ENCODE measurements around the gene ALDH3B2. TPM values are rescaled to one million over a fixed set of nuclear protein-coding genes. Genes with fewer than 3 reads are reported as not detected.

ALDH3B2 gene
- total and polyA plus RNA-seq, 2 donors (not counting 1 experiment from before 2014, with no cell fraction given), result 0.09 TPM; not detected in 1

GRCh38 chr11:67675058-67675747 is 780 bp upstream of the ALDH3B2 start:
- H3K4me1 ChIP-seq (ENCODE audit: control insufficient read depth in 2 of 2, insufficient read depth in 2 of 2, low read length in 2 of 2), result no peaks in the 10 kb centered on the region
- H4K20me1 ChIP-seq (ENCODE audit: control insufficient read depth, insufficient read depth, low read length, poor library complexity, severe bottlenecking), result no peaks in the 10 kb centered on the region
- H3K27ac Mint-ChIP-seq, result no peak overlapping the region
- no peak overlapping the region for H3K4me2 ChIP-seq (replicated peaks; ENCODE audit: low read depth, low read length, poor library complexity, severe bottlenecking)
- 98% methylated on average over 12 of the region's 12 CpGs for WGBS (ENCODE audit: insufficient coverage)
- H3K36me3 ChIP-seq (replicated peaks in 1 of 2; ENCODE audit: control extremely low read depth in 1 of 2, control insufficient read depth in 1 of 2, extremely low read depth in 1 of 2, insufficient read depth in 2 of 2, low read length in 1 of 2), result no peaks in the 10 kb centered on the region
- H3K4me1 Mint-ChIP-seq, result no peaks in the 10 kb centered on the region
- H3K27me3 ChIP-seq (replicated peaks in 1 of 4; ENCODE audit: control extremely low read depth in 1 of 4, control insufficient read depth in 3 of 4, insufficient read depth in 4 of 4, low read length in 3 of 4), result peaks cover 0 to 32% (median 11%) of the 10 kb centered on the region in 4 experiments
- no peaks in the 10 kb centered on the region for H3K79me2 ChIP-seq (ENCODE audit: control insufficient read depth, insufficient read depth, low read length)
- H3K27me3 Mint-ChIP-seq, result peaks cover 36% of the 10 kb centered on the region
- H3K4me3 ChIP-seq (ENCODE audit: control extremely low read depth in 1 of 5, extremely low read depth in 1 of 5, insufficient read depth in 1 of 5, low read depth in 2 of 5, low read length in 4 of 5), result no peak overlapping the region
- no peak overlapping the region for H3K9ac ChIP-seq (ENCODE audit: low read length)
- DNase-seq (no peak), ATAC-seq (ENCODE audit: low read depth) (no peak)
- peaks cover 0 to 13% (median 0%) of the 10 kb centered on the region in 3 donors for H3K9me3 ChIP-seq (ENCODE audit: control extremely low read depth in 1 of 3, control insufficient read depth in 2 of 3, insufficient read depth in 1 of 3, low read length in 2 of 3)
- ChIA-PET POLR2A (no interaction called here), CTCF (interaction anchor here (1.5 kb wide), 1 partner anchor 16 kb away, joined by 3 read pairs; no protein-coding TSS in a partner anchor)
- no peak overlapping the region for H3K27ac ChIP-seq (ENCODE audit: low read length in 2 of 2)
- H3K4me3 Mint-ChIP-seq, result no peak overlapping the region
- no peak overlapping the region for H2AFZ ChIP-seq (ENCODE audit: insufficient read depth, low read depth, low read length, poor library complexity, severe bottlenecking)
- no peaks in the 10 kb centered on the region for H3K9me3 Mint-ChIP-seq (ENCODE audit: insufficient read depth)
- TF ChIP-seq EZH2 (IDR thresholded peaks at IDR 0.05; ENCODE audit: borderline replicate concordance, insufficient read depth, low read depth, low read length, poor library complexity, severe bottlenecking), result no peak
- no peak for TF ChIP-seq CTCF (IDR thresholded peaks at IDR 0.05)
- intact Hi-C loops (cut with micrococcal nuclease), result no loop called here

GRCh38 chr11:67673902-67674301 is 521 bp downstream of the ALDH3B2 start:
- H3K27me3 ChIP-seq (replicated peaks in 1 of 4; ENCODE audit: control extremely low read depth in 1 of 4, control insufficient read depth in 3 of 4, insufficient read depth in 4 of 4, low read length in 3 of 4), result peaks cover 0 to 32% (median 13%) of the 10 kb centered on the region in 4 experiments
- peaks cover 0 to 13% (median 0%) of the 10 kb centered on the region in 3 donors for H3K9me3 ChIP-seq (ENCODE audit: control extremely low read depth in 1 of 3, control insufficient read depth in 2 of 3, insufficient read depth in 1 of 3, low read length in 2 of 3)
- no peaks in the 10 kb centered on the region for H4K20me1 ChIP-seq (ENCODE audit: control insufficient read depth, insufficient read depth, low read length, poor library complexity, severe bottlenecking)
- no peak overlapping the region for H3K4me3 Mint-ChIP-seq
- H3K27ac Mint-ChIP-seq, result no peak overlapping the region
- 78% methylated on average over 8 of the region's 8 CpGs for WGBS (ENCODE audit: insufficient coverage)
- H3K36me3 ChIP-seq (replicated peaks in 1 of 2; ENCODE audit: control extremely low read depth in 1 of 2, control insufficient read depth in 1 of 2, extremely low read depth in 1 of 2, insufficient read depth in 2 of 2, low read length in 1 of 2), result no peaks in the 10 kb centered on the region
- H3K4me2 ChIP-seq (replicated peaks; ENCODE audit: low read depth, low read length, poor library complexity, severe bottlenecking), result no peak overlapping the region
- H3K9ac ChIP-seq (ENCODE audit: low read length), result no peak overlapping the region
- TF ChIP-seq EZH2 (IDR thresholded peaks at IDR 0.05; ENCODE audit: borderline replicate concordance, insufficient read depth, low read depth, low read length, poor library complexity, severe bottlenecking) (no peak), CTCF (IDR thresholded peaks at IDR 0.05) (no peak)
- no peak overlapping the region for H3K4me3 ChIP-seq (ENCODE audit: control extremely low read depth in 1 of 5, extremely low read depth in 1 of 5, insufficient read depth in 1 of 5, low read depth in 2 of 5, low read length in 4 of 5)
- no peaks in the 10 kb centered on the region for H3K79me2 ChIP-seq (ENCODE audit: control insufficient read depth, insufficient read depth, low read length)
- DNase-seq (no peak), ATAC-seq (ENCODE audit: low read depth) (no peak)
- peaks cover 36% of the 10 kb centered on the region for H3K27me3 Mint-ChIP-seq
- CTCF ChIA-PET, result no interaction called here
- H3K4me1 Mint-ChIP-seq, result no peaks in the 10 kb centered on the region
- peaks cover 5 to 6% of the 10 kb centered on the region in 2 donors for H3K4me1 ChIP-seq (ENCODE audit: control insufficient read depth in 2 of 2, insufficient read depth in 2 of 2, low read length in 2 of 2)
- intact Hi-C loops (cut with micrococcal nuclease), result no loop called here
- no peaks in the 10 kb centered on the region for H3K9me3 Mint-ChIP-seq (ENCODE audit: insufficient read depth)
- POLR2A ChIA-PET, result no interaction called here
- no peak overlapping the region for H2AFZ ChIP-seq (ENCODE audit: insufficient read depth, low read depth, low read length, poor library complexity, severe bottlenecking)
- H3K27ac ChIP-seq (ENCODE audit: low read length in 2 of 2), result no peak overlapping the region
